ENCODE measurements around the gene AURKA. TPM values are rescaled to one million over a fixed set of nuclear protein-coding genes. Genes with fewer than 3 reads are reported as not detected.
A peak's percentile ranks its signal among the peaks of the same experiment; 100 is the strongest.

AURKA gene
- total and polyA plus RNA-seq, 7 donors = 1.2 to 25.1 (median 3.0) TPM

DNA sequence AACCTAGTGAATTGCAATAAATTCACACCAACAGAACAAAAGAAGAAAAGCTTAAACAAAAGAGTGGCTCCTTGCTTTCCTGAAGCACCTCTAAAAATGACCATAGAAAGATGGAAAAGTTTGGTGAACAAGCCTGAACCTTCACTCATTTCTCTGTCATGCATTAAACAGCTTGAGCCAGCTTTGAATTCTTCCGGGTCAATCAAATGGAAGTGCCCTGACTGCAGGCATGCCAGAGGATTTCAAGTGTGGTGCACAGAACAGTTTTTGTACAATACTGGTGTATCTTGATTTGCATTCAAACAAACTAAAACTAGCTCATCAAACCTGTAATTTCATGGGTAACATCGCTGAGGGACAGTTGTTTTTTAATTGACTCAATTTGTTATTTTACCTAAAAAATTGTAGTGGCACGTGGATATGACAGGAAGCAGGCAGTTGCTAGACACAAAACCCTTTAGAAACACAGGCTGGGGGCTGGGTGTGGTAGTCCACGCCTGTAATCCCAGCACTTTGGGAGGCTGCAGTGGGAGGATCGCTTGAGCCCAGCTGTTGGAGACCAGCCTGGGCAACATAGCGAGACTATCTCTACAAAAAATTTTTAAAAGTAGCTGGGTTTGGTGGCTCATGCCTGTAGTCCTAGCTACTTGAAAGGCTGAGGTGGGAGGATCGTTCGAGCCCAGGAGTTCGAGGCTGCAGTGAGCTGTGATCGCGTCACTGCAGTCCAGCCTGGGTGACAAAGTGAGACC is 29.1 kb upstream of the AURKA start:
- 77 to 81% methylated on average over 11 of the region's 11 CpGs for WGBS, 2 donors
- Histone ChIP-seq H3K27ac (no peak overlapping the region), H3K4me3 (no peak overlapping the region), H3K9me3 (no peaks in the 10 kb centered on the region), H3K36me3 (no peaks in the 10 kb centered on the region), H3K4me1 (no peaks in the 10 kb centered on the region), H3K27me3 (no peaks in the 10 kb centered on the region)
- DNase-seq = no peak
- TF ChIP-seq EP300 (IDR thresholded peaks at IDR 0.05) (no peak), CTCF (IDR thresholded peaks at IDR 0.05) (no peak), POLR2A (IDR thresholded peaks at IDR 0.05) (no peak), POLR2AphosphoS5 (IDR thresholded peaks at IDR 0.05) (no peak)
- intact Hi-C loops (cut with DNase I) = no loop called here

DNA sequence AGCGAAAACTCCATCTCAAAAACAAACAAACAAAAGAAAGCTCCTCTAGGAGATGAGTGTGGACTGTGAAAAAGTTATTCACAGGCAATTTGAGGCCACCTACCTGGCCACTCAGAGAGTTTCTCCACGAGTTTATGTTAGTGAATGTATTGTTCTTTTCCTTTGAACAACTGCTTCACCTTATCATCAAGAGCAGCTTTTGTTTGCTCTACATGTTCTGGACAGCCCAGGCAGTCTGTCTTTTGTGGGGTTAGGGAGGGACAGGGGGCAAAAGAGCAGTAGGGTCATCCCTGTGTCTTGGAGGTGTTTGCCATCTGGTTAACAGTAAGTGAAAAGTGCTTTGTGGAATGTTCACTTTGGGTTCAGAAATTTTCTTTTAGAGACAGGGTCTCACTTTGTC is 28.0 kb upstream of the AURKA start:
- H3K27me3 ChIP-seq = no peaks in the 10 kb centered on the region
- no peak overlapping the region for H3K4me3 ChIP-seq
- no peaks in the 10 kb centered on the region for H3K9me3 ChIP-seq
- H3K4me1 ChIP-seq = no peaks in the 10 kb centered on the region
- WGBS, 2 donors = 76 to 78% methylated on average over 2 of the region's 2 CpGs
- no peak overlapping the region for H3K27ac ChIP-seq
- no peaks in the 10 kb centered on the region for H3K36me3 ChIP-seq
- intact Hi-C loops (cut with DNase I) = no loop called here
- TF ChIP-seq POLR2AphosphoS5 (IDR thresholded peaks at IDR 0.05) (no peak), POLR2A (IDR thresholded peaks at IDR 0.05) (no peak), CTCF (IDR thresholded peaks at IDR 0.05) (no peak), EP300 (IDR thresholded peaks at IDR 0.05) (no peak)
- no peak for DNase-seq

GRCh38 chr20:56418385-56418861 is 26.4 kb upstream of the AURKA start:
- no peaks in the 10 kb centered on the region for H3K4me1 ChIP-seq
- DNase-seq = no peak
- H3K27me3 ChIP-seq = no peaks in the 10 kb centered on the region
- intact Hi-C loops (cut with DNase I) = no loop called here
- TF ChIP-seq CTCF (IDR thresholded peaks at IDR 0.05) = no peak
- TF ChIP-seq POLR2AphosphoS5 (IDR thresholded peaks at IDR 0.05) = no peak
- TF ChIP-seq POLR2A (IDR thresholded peaks at IDR 0.05) = no peak
- no peak for TF ChIP-seq EP300 (IDR thresholded peaks at IDR 0.05)
- H3K4me3 ChIP-seq = no peak overlapping the region
- no peaks in the 10 kb centered on the region for H3K36me3 ChIP-seq
- H3K27ac ChIP-seq = peak overlapping the region in 2 of 4 donors; percentile 42 to 48
- no peaks in the 10 kb centered on the region for H3K9me3 ChIP-seq
- 50 to 82% methylated on average over 11 of the region's 11 CpGs for WGBS, 2 donors

DNA sequence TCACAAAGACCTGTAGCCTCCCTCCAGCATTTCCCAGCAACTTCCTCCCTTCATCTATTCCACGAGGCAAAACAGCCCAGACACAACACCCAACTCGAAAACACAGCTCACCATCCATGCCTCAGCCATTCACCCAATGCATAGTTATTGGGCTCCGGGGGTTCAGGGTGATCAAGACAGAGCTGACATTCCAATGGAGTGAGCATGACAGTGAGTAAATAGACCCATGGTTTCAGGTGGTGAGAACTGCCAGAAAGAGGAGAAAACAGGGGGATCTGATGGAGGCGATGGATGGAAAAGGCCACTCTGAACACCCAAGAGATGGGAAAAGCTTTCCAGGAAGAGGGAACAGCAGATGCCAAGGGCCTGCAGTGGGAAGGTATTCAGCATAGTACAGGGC is 25.9 kb upstream of the AURKA start:
- intact Hi-C loops (cut with DNase I) = no loop called here
- H3K4me1 ChIP-seq = no peaks in the 10 kb centered on the region
- H3K27ac ChIP-seq = peak overlapping the region in 2 of 4 donors; percentile 42 to 48

More for the DNA sequence above, 25.9 kb upstream of the AURKA start:
- no peak overlapping the region for H3K4me3 ChIP-seq
- DNase-seq = no peak
- no peaks in the 10 kb centered on the region for H3K9me3 ChIP-seq
- no peak for TF ChIP-seq POLR2AphosphoS5 (IDR thresholded peaks at IDR 0.05)
- TF ChIP-seq CTCF (IDR thresholded peaks at IDR 0.05) = no peak
- no peak for TF ChIP-seq POLR2A (IDR thresholded peaks at IDR 0.05)
- TF ChIP-seq EP300 (IDR thresholded peaks at IDR 0.05) = no peak
- no peaks in the 10 kb centered on the region for H3K36me3 ChIP-seq
- WGBS, 2 donors = 81 to 91% methylated on average over 4 of the region's 4 CpGs
- H3K27me3 ChIP-seq = no peaks in the 10 kb centered on the region
